HG02981 (cell line): Measurements from ENCODE around the gene LYPD6.

Experiments used
- ATAC-seq: cut with Tn5 transposase; IDR thresholded peaks from one replicate; pipeline ENCODE4 v1.9.1; 2021; ENCODE audit warnings: mild to moderate bottlenecking, moderate library complexity; ENCODE audit not compliant: unreplicated experiment

The LYPD6 gene

GRCh38 chr2:149346272-149346671, 15.9 kb downstream of the LYPD6 start:
- ATAC-seq, result no peak

GRCh38 chr2:149348291-149348690, 17.9 kb downstream of the LYPD6 start:
- ATAC-seq, result no peak

GRCh38 chr2:149353421-149353820, 23.0 kb downstream of the LYPD6 start:
- ATAC-seq, result no peak

- ATAC-seq, result no peak
These were observed 25.5 kb downstream of the LYPD6 start for GRCh38 chr2:149355716-149356422.

GRCh38 chr2:149357058-149357457, 26.7 kb downstream of the LYPD6 start:
- no peak for ATAC-seq

- ATAC-seq, result no peak
These were observed 29.7 kb downstream of the LYPD6 start for GRCh38 chr2:149360106-149360505.

GRCh38 chr2:149363958-149364357, 33.6 kb downstream of the LYPD6 start:
- no peak for ATAC-seq

GRCh38 chr2:149364839-149365238, 34.5 kb downstream of the LYPD6 start:
- no peak for ATAC-seq

GRCh38 chr2:149365931-149366583, 35.7 kb downstream of the LYPD6 start:
- no peak for ATAC-seq

GRCh38 chr2:149370061-149370775, 39.8 kb downstream of the LYPD6 start:
- no peak for ATAC-seq

GRCh38 chr2:149371476-149371875, 41.1 kb downstream of the LYPD6 start:
- no peak for ATAC-seq

GRCh38 chr2:149375801-149376361, 45.5 kb downstream of the LYPD6 start:
- no peak for ATAC-seq

GRCh38 chr2:149380205-149380604, 49.8 kb downstream of the LYPD6 start:
- ATAC-seq, result no peak

GRCh38 chr2:149383340-149383739, 53.0 kb downstream of the LYPD6 start:
- ATAC-seq, result no peak

- ATAC-seq, result no peak
These were observed 55.0 kb downstream of the LYPD6 start for GRCh38 chr2:149385350-149385749.

- no peak for ATAC-seq
These were observed 57.0 kb downstream of the LYPD6 start for GRCh38 chr2:149387411-149387810.

GRCh38 chr2:149388120-149388816, 57.9 kb downstream of the LYPD6 start:
- ATAC-seq, result no peak

- ATAC-seq, result no peak
These were observed 59.2 kb downstream of the LYPD6 start for GRCh38 chr2:149389506-149390167.

GRCh38 chr2:149393614-149394013, 63.2 kb downstream of the LYPD6 start:
- no peak for ATAC-seq

- no peak for ATAC-seq
These were observed 64.5 kb downstream of the LYPD6 start for GRCh38 chr2:149394864-149395263.
